ENCODE data around the gene GABRR3. TPM values are rescaled to one million over a fixed set of nuclear protein-coding genes. Genes with fewer than 3 reads are reported as not detected.

GABRR3 gene
- total RNA-seq, 2 experiments from 2014 or later: not detected

DNA sequence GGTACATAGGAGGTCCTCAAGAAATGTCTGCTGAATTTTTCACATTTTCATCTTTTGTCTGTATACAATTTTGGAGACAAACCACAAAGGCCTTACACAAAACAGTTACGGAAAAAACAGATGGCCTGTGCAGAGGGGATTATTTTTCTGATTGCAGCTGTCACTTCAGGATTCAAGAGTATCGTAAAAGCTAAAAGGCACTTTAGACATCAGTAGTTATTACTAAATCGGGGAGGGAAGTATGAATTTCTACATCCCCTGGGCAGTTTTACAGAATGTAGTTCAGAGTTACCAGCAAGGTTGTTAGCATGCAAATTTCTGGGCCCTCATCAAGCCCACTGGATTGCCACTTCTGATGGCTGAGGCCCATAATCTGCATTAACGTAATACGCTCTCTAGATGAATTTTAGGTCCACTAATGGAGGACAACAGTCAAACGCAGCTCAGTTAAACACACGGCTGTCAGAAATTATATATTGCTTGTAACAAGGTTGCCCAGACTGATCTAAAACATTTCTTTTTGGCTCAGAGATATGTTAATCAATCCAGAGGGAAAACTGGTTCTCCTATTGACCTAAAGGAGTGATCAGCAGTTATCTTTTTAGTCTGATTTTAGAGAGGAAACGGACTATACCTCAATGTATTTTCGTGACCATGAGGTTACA lies 64.0 kb downstream of the GABRR3 start:
- Histone ChIP-seq H3K4me1 (ENCODE audit: insufficient read depth, low read length, poor library complexity, severe bottlenecking) (peaks cover 32% of the 10 kb centered on the region), H3K9me2 (ENCODE audit: insufficient read depth, low read length) (no peaks in the 10 kb centered on the region), H3K36me3 (ENCODE audit: insufficient read depth, low read length) (peaks cover 15% of the 10 kb centered on the region), H4K20me1 (ENCODE audit: insufficient read depth, low read length) (no peaks in the 10 kb centered on the region), H3K79me2 (ENCODE audit: insufficient read depth, low read depth, low read length) (peaks cover 28% of the 10 kb centered on the region; the same call in 1 of the 2 replicates), H3K27ac (ENCODE audit: low read depth, low read length, poor library complexity, severe bottlenecking) (peak overlapping the region; percentile 46), H3K4me2 (ENCODE audit: low read length) (peak overlapping the region; percentile 96), H3K4me3 (ENCODE audit: low read depth, low read length, poor library complexity, severe bottlenecking) (peak overlapping the region; percentile 73), H3K9me3 (ENCODE audit: low read length) (no peaks in the 10 kb centered on the region), H2AFZ (ENCODE audit: low read length) (peak overlapping the region; percentile 68)
- ChIA-PET POLR2A (interaction anchor here (0.6 to 1.3 kb wide), 3 partner anchors 13 to 568 kb away, joined by 4 to 6 read pairs (median 4); no protein-coding TSS in a partner anchor), CTCF (ENCODE audit: unreplicated experiment) (interaction anchor here (1.0 kb wide), 1 partner anchor 52 kb away, joined by 3 read pairs; no protein-coding TSS in a partner anchor)
- intact Hi-C loops (cut with micrococcal nuclease; ENCODE audit: unreplicated experiment): loop anchor here (5.0 kb wide), 1 partner anchor 209 kb away; the partner anchor contains the start of gene ARL6
- BruUV-seq (replicated peaks): no TSS peak
- DNase-seq (ENCODE audit: low spot score): peak; percentile 31
- TF ChIP-seq, protein P1, sequence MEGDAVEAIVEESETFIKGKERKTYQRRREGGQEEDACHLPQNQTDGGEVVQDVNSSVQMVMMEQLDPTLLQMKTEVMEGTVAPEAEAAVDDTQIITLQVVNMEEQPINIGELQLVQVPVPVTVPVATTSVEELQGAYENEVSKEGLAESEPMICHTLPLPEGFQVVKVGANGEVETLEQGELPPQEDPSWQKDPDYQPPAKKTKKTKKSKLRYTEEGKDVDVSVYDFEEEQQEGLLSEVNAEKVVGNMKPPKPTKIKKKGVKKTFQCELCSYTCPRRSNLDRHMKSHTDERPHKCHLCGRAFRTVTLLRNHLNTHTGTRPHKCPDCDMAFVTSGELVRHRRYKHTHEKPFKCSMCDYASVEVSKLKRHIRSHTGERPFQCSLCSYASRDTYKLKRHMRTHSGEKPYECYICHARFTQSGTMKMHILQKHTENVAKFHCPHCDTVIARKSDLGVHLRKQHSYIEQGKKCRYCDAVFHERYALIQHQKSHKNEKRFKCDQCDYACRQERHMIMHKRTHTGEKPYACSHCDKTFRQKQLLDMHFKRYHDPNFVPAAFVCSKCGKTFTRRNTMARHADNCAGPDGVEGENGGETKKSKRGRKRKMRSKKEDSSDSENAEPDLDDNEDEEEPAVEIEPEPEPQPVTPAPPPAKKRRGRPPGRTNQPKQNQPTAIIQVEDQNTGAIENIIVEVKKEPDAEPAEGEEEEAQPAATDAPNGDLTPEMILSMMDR (conservative IDR thresholded peaks at IDR 0.05; ENCODE audit: low read length): no peak
- TF ChIP-seq EZH2phosphoT487 (IDR thresholded peaks at IDR 0.05; ENCODE audit: borderline replicate concordance, low read depth, low read length): no peak

DNA sequence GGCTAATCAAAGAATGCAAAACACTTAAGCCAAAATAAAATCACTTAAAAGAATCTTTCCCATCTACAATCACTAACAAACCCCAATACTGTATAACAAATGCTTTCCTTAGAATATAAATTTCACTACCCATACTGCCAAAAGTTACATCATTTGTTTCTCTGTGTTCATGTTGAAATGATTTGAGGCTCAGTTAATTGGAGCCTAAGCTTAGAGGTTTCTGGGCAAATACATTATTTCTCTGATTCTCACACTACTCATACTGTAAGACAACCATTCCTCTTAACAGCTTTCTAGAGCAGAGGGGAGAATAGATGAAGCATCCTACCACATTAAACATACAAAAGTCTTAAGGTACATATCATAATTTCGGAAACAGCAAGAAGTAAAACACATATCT lies 65.0 kb downstream of the GABRR3 start:
- Histone ChIP-seq H3K4me1 (ENCODE audit: insufficient read depth, low read length, poor library complexity, severe bottlenecking) (peaks cover 32% of the 10 kb centered on the region), H3K36me3 (ENCODE audit: insufficient read depth, low read length) (peaks cover 22% of the 10 kb centered on the region), H4K20me1 (ENCODE audit: insufficient read depth, low read length) (no peaks in the 10 kb centered on the region), H3K4me2 (ENCODE audit: low read length) (peak overlapping the region; percentile 96), H3K27ac (ENCODE audit: low read depth, low read length, poor library complexity, severe bottlenecking) (no peak overlapping the region), H3K9me3 (ENCODE audit: low read length) (no peaks in the 10 kb centered on the region), H3K4me3 (ENCODE audit: low read depth, low read length, poor library complexity, severe bottlenecking) (peak overlapping the region; percentile 73), H3K9me2 (ENCODE audit: insufficient read depth, low read length) (no peaks in the 10 kb centered on the region), H2AFZ (ENCODE audit: low read length) (no peak overlapping the region), H3K79me2 (ENCODE audit: insufficient read depth, low read depth, low read length) (peaks cover 28% of the 10 kb centered on the region; the same call in 1 of the 2 replicates)
- ChIA-PET CTCF (ENCODE audit: unreplicated experiment) (no interaction called here), POLR2A (interaction anchor here (0.6 to 1.0 kb wide), 2 partner anchors 34 to 1065 kb away, joined by 3 to 4 read pairs; no protein-coding TSS in a partner anchor)
- no peak for DNase-seq (ENCODE audit: low spot score)
- intact Hi-C loops (cut with micrococcal nuclease; ENCODE audit: unreplicated experiment): loop anchor here (5.0 kb wide), 1 partner anchor 208 kb away; the partner anchor contains the start of gene ARL6
- BruUV-seq (replicated peaks): no TSS peak
- TF ChIP-seq EZH2phosphoT487 (IDR thresholded peaks at IDR 0.05; ENCODE audit: borderline replicate concordance, low read depth, low read length): no peak
- TF ChIP-seq, protein P1 (conservative IDR thresholded peaks at IDR 0.05; ENCODE audit: low read length): no peak

DNA sequence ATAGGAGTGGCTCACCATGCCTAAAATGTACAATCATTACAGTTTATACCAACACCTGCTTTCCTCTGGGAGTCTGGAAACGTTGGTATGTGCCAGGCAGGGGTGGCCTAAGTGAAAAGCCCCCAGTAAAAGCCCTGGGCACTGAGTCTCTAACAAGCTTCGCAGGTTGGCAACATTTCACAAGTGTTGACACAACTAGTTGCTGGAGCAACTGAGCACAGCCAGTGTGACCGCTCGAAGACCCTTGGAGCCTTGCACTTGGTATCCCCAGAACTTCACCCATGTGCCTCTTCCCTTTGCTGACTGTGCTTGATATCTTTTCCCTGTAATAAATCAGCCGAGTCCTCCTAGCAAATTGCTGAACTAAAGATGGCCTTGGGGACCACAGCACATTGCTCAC lies 65.6 kb downstream of the GABRR3 start:
- BruUV-seq (replicated peaks): no TSS peak
- intact Hi-C loops (cut with micrococcal nuclease; ENCODE audit: unreplicated experiment): no loop called here
- POLR2A ChIA-PET: interaction anchor here (0.6 to 1.5 kb wide), 6 partner anchors 19 to 1065 kb away, joined by 3 to 8 read pairs (median 4); no protein-coding TSS in a partner anchor
- CTCF ChIA-PET (ENCODE audit: unreplicated experiment): no interaction called here
- Histone ChIP-seq H3K4me1 (ENCODE audit: insufficient read depth, low read length, poor library complexity, severe bottlenecking) (peaks cover 27% of the 10 kb centered on the region), H4K20me1 (ENCODE audit: insufficient read depth, low read length) (no peaks in the 10 kb centered on the region), H3K9me3 (ENCODE audit: low read length) (no peaks in the 10 kb centered on the region), H2AFZ (ENCODE audit: low read length) (no peak overlapping the region), H3K27ac (ENCODE audit: low read depth, low read length, poor library complexity, severe bottlenecking) (no peak overlapping the region), H3K36me3 (ENCODE audit: insufficient read depth, low read length) (peaks cover 22% of the 10 kb centered on the region), H3K4me3 (ENCODE audit: low read depth, low read length, poor library complexity, severe bottlenecking) (no peak overlapping the region), H3K4me2 (ENCODE audit: low read length) (peak overlapping the region; percentile 96), H3K9me2 (ENCODE audit: insufficient read depth, low read length) (no peaks in the 10 kb centered on the region), H3K79me2 (ENCODE audit: insufficient read depth, low read depth, low read length) (peaks cover 28% of the 10 kb centered on the region; the same call in 1 of the 2 replicates)
- TF ChIP-seq, protein P1 (conservative IDR thresholded peaks at IDR 0.05; ENCODE audit: low read length): no peak
- TF ChIP-seq EZH2phosphoT487 (IDR thresholded peaks at IDR 0.05; ENCODE audit: borderline replicate concordance, low read depth, low read length): no peak
- no peak for DNase-seq (ENCODE audit: low spot score)
